Measurements from ENCODE around the gene DNAJC18. TPM values are rescaled to one million over a fixed set of nuclear protein-coding genes. Genes with fewer than 3 reads are reported as not detected.
A peak's percentile ranks its signal among the peaks of the same experiment; 100 is the strongest.

The DNAJC18 gene
- total RNA-seq, 1 experiment from 2014 or later: 12.5 TPM

GRCh38 chr5:139457241-139457640 is 17.9 kb upstream of the DNAJC18 start:
- no peaks in the 10 kb centered on the region for H3K9me3 Mint-ChIP-seq (ENCODE audit: unreplicated experiment)
- POLR2A ChIA-PET: no interaction called here

GRCh38 chr5:139456776-139457175 is 17.5 kb upstream of the DNAJC18 start:
- POLR2A ChIA-PET: no interaction called here
- Histone ChIP-seq H3K4me1 (peaks cover 12% of the 10 kb centered on the region), H3K36me3 (ENCODE audit: control insufficient read depth, insufficient read depth, low read length) (no peaks in the 10 kb centered on the region), H3K9me3 (no peaks in the 10 kb centered on the region), H3K4me3 (ENCODE audit: low read depth, low read length) (no peak overlapping the region), H3K27me3 (replicated peaks; ENCODE audit: control insufficient read depth, insufficient read depth, low read length) (no peaks in the 10 kb centered on the region)
- Mint-ChIP-seq H3K9me3 (ENCODE audit: unreplicated experiment) (no peaks in the 10 kb centered on the region), H3K27ac (ENCODE audit: unreplicated experiment) (no peak overlapping the region), H3K36me3 (ENCODE audit: insufficient read depth, unreplicated experiment) (no peaks in the 10 kb centered on the region), H3K27me3 (ENCODE audit: insufficient read depth, unreplicated experiment) (no peaks in the 10 kb centered on the region), H3K4me1 (ENCODE audit: low read depth, unreplicated experiment) (no peaks in the 10 kb centered on the region), H3K4me3 (ENCODE audit: unreplicated experiment) (no peak overlapping the region)
- no peak for TF ChIP-seq CTCF (IDR thresholded peaks at IDR 0.05; ENCODE audit: insufficient read depth in 1 of 2, low read depth in 1 of 2, low read length in 1 of 2, severe bottlenecking in 1 of 2, unreplicated experiment in 1 of 2)
- CTCF ChIA-PET: no interaction called here
- no peak for DNase-seq
- intact Hi-C loops (cut with micrococcal nuclease; ENCODE audit: unreplicated experiment): no loop called here
- BruUV-seq (replicated peaks): no TSS peak

More at GRCh38 chr5:139457241-139457640, 17.9 kb upstream of the DNAJC18 start:
- intact Hi-C loops (cut with micrococcal nuclease; ENCODE audit: unreplicated experiment): no loop called here
- no peaks in the 10 kb centered on the region for H3K36me3 Mint-ChIP-seq (ENCODE audit: insufficient read depth, unreplicated experiment)
- BruUV-seq (replicated peaks): no TSS peak
- Histone ChIP-seq H3K27me3 (replicated peaks; ENCODE audit: control insufficient read depth, insufficient read depth, low read length) (no peaks in the 10 kb centered on the region), H3K4me1 (peaks cover 12% of the 10 kb centered on the region), H3K36me3 (ENCODE audit: control insufficient read depth, insufficient read depth, low read length) (no peaks in the 10 kb centered on the region), H3K4me3 (ENCODE audit: low read depth, low read length) (no peak overlapping the region), H3K9me3 (no peaks in the 10 kb centered on the region)
- CTCF ChIA-PET: no interaction called here
- H3K27ac Mint-ChIP-seq (ENCODE audit: unreplicated experiment): peak overlapping the region; percentile 23
- H3K4me1 Mint-ChIP-seq (ENCODE audit: low read depth, unreplicated experiment): no peaks in the 10 kb centered on the region
- no peak for TF ChIP-seq CTCF (IDR thresholded peaks at IDR 0.05; ENCODE audit: insufficient read depth in 1 of 2, low read depth in 1 of 2, low read length in 1 of 2, severe bottlenecking in 1 of 2, unreplicated experiment in 1 of 2)
- H3K4me3 Mint-ChIP-seq (ENCODE audit: unreplicated experiment): no peak overlapping the region
- DNase-seq: no peak
- no peaks in the 10 kb centered on the region for H3K27me3 Mint-ChIP-seq (ENCODE audit: insufficient read depth, unreplicated experiment)

GRCh38 chr5:139454568-139455290 is 15.4 kb upstream of the DNAJC18 start:
- no peak overlapping the region for H3K4me3 ChIP-seq (ENCODE audit: low read depth, low read length)
- no peak for DNase-seq
- Mint-ChIP-seq H3K9me3 (ENCODE audit: unreplicated experiment) (no peaks in the 10 kb centered on the region), H3K27me3 (ENCODE audit: insufficient read depth, unreplicated experiment) (no peaks in the 10 kb centered on the region), H3K4me1 (ENCODE audit: low read depth, unreplicated experiment) (no peaks in the 10 kb centered on the region), H3K27ac (ENCODE audit: unreplicated experiment) (no peak overlapping the region), H3K4me3 (ENCODE audit: unreplicated experiment) (no peak overlapping the region), H3K36me3 (ENCODE audit: insufficient read depth, unreplicated experiment) (no peaks in the 10 kb centered on the region)
- TF ChIP-seq CTCF (IDR thresholded peaks at IDR 0.05; ENCODE audit: insufficient read depth in 1 of 2, low read depth in 1 of 2, low read length in 1 of 2, severe bottlenecking in 1 of 2, unreplicated experiment in 1 of 2): no peak
- H3K4me1 ChIP-seq: peaks cover 10% of the 10 kb centered on the region
- no TSS peak for BruUV-seq (replicated peaks)
- CTCF ChIA-PET: no interaction called here
- H3K27me3 ChIP-seq (replicated peaks; ENCODE audit: control insufficient read depth, insufficient read depth, low read length): no peaks in the 10 kb centered on the region
- no peaks in the 10 kb centered on the region for H3K9me3 ChIP-seq
- POLR2A ChIA-PET: no interaction called here
- intact Hi-C loops (cut with micrococcal nuclease; ENCODE audit: unreplicated experiment): no loop called here
- H3K36me3 ChIP-seq (ENCODE audit: control insufficient read depth, insufficient read depth, low read length): no peaks in the 10 kb centered on the region

All from Caco-2 (cell line).